HUES48 (cell line): ENCODE data around the gene DNMT3A.
"Not testable (repeated sequence)": the region's sequence is repeated elsewhere in the genome, so short reads cannot be mapped to it uniquely, and the experiment has no call there.

Experiments used
- H3K27ac ChIP-seq: one replicate; pipeline ENCODE4 v1.7.0; 2013; ENCODE audit warnings: low read depth, low read length, inconsistent platforms
- H3K27me3 ChIP-seq: 2 replicates; pipeline ENCODE4 v1.6.1; 2013; ENCODE audit warnings: mild to moderate bottlenecking, low read length; ENCODE audit not compliant: control insufficient read depth, insufficient read depth
- H3K36me3 ChIP-seq: 2 replicates; pipeline ENCODE4 v1.6.1; 2013; ENCODE audit warnings: low read length; ENCODE audit not compliant: control insufficient read depth, insufficient read depth
- H3K4me1 ChIP-seq: 2 replicates; pipeline ENCODE4 v1.6.1; 2013; ENCODE audit warnings: mild to moderate bottlenecking, low read length; ENCODE audit not compliant: control insufficient read depth, insufficient read depth
- H3K4me3 ChIP-seq: 2 replicates; pipeline ENCODE4 v1.5.1; 2013; ENCODE audit warnings: mild to moderate bottlenecking, low read depth, low read length
- H3K9ac ChIP-seq: 2 replicates; pipeline ENCODE4 v1.6.1; 2013; ENCODE audit warnings: mild to moderate bottlenecking, low read depth, low read length, moderate library complexity
- H3K9me3 ChIP-seq: 2 replicates; pipeline ENCODE4 v1.6.1; 2013; ENCODE audit warnings: low read length; ENCODE audit not compliant: control insufficient read depth, insufficient read depth

Gene DNMT3A

GRCh38 chr2:25280051-25280687 lies 61.6 kb downstream of the DNMT3A start:
- peaks cover 29% of the 10 kb centered on the region for H3K4me1 ChIP-seq
- no peaks in the 10 kb centered on the region for H3K27me3 ChIP-seq
- no peak overlapping the region for H3K27ac ChIP-seq

DNA sequence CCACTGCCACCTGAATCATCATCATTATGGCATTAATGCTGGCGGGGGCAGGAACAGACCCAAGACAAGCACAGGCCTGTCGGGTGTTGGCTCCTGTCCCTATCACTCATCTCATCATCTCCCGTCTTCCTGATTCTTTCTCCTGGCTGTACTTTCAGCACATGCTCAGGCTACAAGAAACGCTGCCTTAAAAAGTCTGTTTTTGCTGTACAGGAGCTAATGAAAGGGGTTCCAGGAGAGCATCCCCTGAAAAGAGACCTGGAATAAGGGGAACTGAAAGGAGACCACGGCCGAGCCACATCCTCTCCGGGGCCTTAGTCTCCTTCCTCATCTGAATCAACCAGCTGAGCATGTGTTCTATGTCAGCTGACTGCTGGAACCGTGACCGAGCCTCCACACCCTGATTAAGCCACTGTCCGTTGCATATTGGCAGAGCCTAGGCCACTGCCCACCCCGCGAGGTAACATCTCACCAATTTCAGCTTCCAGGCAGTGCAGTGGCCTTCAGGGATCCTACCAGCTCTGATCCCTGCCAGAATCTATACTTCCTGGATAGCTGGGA lies 62.6 kb downstream of the DNMT3A start:
- Histone ChIP-seq H3K27ac (no peak overlapping the region), H3K9me3 (no peaks in the 10 kb centered on the region), H3K9ac (no peak overlapping the region)

More at GRCh38 chr2:25280051-25280687, 61.6 kb downstream of the DNMT3A start:
- Histone ChIP-seq H3K36me3 (no peaks in the 10 kb centered on the region), H3K9ac (no peak overlapping the region), H3K9me3 (no peaks in the 10 kb centered on the region), H3K4me3 (no peak overlapping the region)

GRCh38 chr2:25276569-25277465 lies 64.9 kb downstream of the DNMT3A start:
- peaks cover 29% of the 10 kb centered on the region for H3K4me1 ChIP-seq
- no peak overlapping the region for H3K27ac ChIP-seq
- no peaks in the 10 kb centered on the region for H3K27me3 ChIP-seq
- H3K9ac ChIP-seq: no peak overlapping the region; the same call in 1 of the 2 replicates
- no peaks in the 10 kb centered on the region for H3K36me3 ChIP-seq
- H3K4me3 ChIP-seq: peak overlapping the region; percentile 47
- H3K9me3 ChIP-seq: no peaks in the 10 kb centered on the region

More for the DNA sequence above, 62.6 kb downstream of the DNMT3A start:
- H3K4me1 ChIP-seq: peaks cover 29% of the 10 kb centered on the region
- H3K36me3 ChIP-seq: no peaks in the 10 kb centered on the region
- no peak overlapping the region for H3K4me3 ChIP-seq
- no peaks in the 10 kb centered on the region for H3K27me3 ChIP-seq

- no peak overlapping the region for H3K9ac ChIP-seq
- peaks cover 26% of the 10 kb centered on the region for H3K4me1 ChIP-seq
- H3K4me3 ChIP-seq: no peak overlapping the region
- no peaks in the 10 kb centered on the region for H3K36me3 ChIP-seq
- H3K9me3 ChIP-seq: no peaks in the 10 kb centered on the region
- peak overlapping the region; percentile 31 for H3K27ac ChIP-seq
- no peaks in the 10 kb centered on the region for H3K27me3 ChIP-seq
These were observed 66.2 kb downstream of the DNMT3A start for GRCh38 chr2:25275575-25275965.

DNA sequence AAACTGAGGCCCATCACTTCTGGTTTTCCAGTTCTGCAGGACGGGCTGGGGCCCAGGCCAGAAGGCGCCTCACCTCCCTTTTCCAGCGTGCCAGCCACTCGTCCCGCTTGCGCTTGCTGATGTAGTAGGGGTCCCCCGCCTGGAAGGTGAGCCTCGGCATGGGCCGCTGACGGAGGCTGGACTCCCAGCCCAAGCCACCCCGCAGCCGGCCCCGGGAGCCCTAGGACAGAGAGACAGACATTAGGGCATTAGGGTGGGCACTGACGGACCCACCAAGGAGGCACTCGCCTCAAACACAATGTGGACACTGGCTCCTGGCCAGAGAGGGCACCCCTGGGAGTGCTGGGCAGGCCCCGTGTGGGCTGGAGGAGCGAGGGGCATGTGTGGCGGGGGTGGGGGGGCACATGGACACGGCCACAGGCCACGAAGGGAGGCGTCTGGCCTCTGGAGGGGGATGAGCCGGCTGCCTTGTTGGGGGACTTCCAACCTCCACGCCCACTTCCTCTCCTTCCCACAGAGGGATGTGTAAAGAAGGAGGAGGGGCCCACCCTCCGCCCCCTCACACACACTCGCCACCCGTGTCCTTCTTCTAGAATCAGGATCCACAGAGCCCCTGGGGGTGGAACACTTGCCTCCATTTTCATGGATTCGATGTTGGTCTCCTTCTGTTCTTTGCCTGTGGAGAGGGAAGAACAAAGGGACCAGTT lies 66.7 kb downstream of the DNMT3A start:
- Histone ChIP-seq H3K36me3 (no peaks in the 10 kb centered on the region), H3K4me1 (peaks cover 28% of the 10 kb centered on the region), H3K9ac (no peak overlapping the region), H3K4me3 (no peak overlapping the region), H3K9me3 (no peaks in the 10 kb centered on the region), H3K27ac (no peak overlapping the region), H3K27me3 (no peaks in the 10 kb centered on the region)

DNA sequence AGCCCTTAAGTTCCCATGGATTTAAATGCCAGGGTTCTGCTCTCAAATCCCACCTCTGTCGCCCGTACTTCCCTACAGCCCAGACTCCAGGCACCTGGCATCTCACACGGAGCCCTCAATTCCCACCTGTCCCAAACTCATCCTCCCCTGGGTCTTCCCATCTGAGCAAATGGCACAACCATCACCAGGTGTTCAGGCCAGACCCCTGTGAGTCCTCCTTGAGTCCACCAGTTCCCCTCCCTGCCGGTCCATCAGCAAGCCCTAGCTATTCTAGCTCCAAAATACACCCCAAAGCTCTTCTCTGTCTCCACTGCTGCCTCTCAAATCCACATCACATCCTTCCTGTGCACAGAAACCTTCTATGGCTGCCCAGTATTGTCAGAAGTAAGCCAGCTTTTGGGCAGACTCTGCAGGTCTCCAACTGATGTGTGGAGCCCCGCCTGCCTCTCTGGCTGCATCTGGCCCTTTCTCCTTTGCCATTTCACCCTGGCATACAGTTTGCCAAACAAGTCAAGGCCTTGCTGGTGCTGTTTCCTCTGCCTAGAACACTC lies 67.7 kb downstream of the DNMT3A start:
- no peaks in the 10 kb centered on the region for H3K9me3 ChIP-seq
- H3K36me3 ChIP-seq: no peaks in the 10 kb centered on the region
- H3K4me1 ChIP-seq: peaks cover 32% of the 10 kb centered on the region
- H3K27ac ChIP-seq: no peak overlapping the region
- no peak overlapping the region for H3K9ac ChIP-seq
- no peaks in the 10 kb centered on the region for H3K27me3 ChIP-seq
- H3K4me3 ChIP-seq: no peak overlapping the region

DNA sequence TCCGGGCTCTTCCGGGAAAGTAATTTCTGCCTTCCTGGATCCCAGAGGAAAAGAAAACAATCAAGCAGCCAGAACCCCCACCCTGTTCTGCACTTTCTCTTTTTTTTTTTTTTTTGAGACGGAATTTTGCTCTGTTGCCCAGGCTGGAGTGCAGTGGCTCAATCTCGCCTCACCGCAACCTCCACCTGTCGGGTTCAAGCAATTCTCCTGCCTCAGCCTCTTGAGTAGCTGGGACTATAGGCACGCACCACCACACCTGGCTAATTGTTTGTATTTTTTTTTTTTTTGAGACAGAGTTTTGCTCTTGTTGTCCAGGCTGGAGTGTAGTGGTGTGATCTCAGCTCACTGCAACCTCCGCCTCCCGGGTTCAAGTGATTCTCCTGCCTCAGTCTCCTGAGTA lies 69.0 kb downstream of the DNMT3A start:
- not testable (repeated sequence) for H3K36me3 ChIP-seq, H3K27me3 ChIP-seq, H3K9me3 ChIP-seq, H3K9ac ChIP-seq, H3K4me3 ChIP-seq, H3K27ac ChIP-seq
- H3K4me1 ChIP-seq: peaks cover 23% of the 10 kb centered on the region

DNA sequence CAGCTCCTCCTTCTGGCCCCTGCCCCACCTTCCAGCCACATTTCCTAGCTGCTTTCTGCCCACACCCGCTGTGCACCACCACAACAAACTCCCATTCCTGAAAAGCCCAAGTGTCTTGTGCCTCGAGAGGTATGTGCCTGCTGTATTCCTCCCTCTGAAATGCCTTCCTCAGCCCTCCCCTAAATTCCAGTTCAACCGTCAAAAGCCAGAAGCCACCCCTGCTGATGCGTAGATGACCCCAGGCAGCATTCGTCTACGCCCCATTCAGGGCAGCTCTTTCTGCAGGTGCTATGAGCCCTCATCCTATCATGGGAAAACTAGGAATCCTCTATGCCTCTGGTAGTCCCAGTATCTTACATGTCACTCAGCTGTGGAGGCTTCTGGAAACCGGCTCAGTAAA lies 71.7 kb downstream of the DNMT3A start:
- Histone ChIP-seq H3K4me3 (no peak overlapping the region), H3K4me1 (peaks cover 9% of the 10 kb centered on the region), H3K36me3 (no peaks in the 10 kb centered on the region), H3K9me3 (no peaks in the 10 kb centered on the region), H3K27me3 (no peaks in the 10 kb centered on the region), H3K27ac (peak overlapping the region; percentile 56), H3K9ac (no peak overlapping the region)

- no peaks in the 10 kb centered on the region for H3K36me3 ChIP-seq
- H3K27me3 ChIP-seq: no peaks in the 10 kb centered on the region
- H3K9me3 ChIP-seq: no peaks in the 10 kb centered on the region
- peak overlapping the region; percentile 56 for H3K27ac ChIP-seq
- no peak overlapping the region for H3K9ac ChIP-seq
- H3K4me1 ChIP-seq: peaks cover 9% of the 10 kb centered on the region
- no peak overlapping the region for H3K4me3 ChIP-seq
These were observed 72.5 kb downstream of the DNMT3A start for GRCh38 chr2:25269233-25269632.

GRCh38 chr2:25268139-25268538 lies 73.6 kb downstream of the DNMT3A start:
- Histone ChIP-seq H3K4me1 (peaks cover 17% of the 10 kb centered on the region), H3K4me3 (no peak overlapping the region), H3K9ac (no peak overlapping the region), H3K27me3 (no peaks in the 10 kb centered on the region), H3K9me3 (no peaks in the 10 kb centered on the region), H3K27ac (no peak overlapping the region), H3K36me3 (no peaks in the 10 kb centered on the region)
